Ammon's horn (tissue), 1 donor: ENCODE data around the gene CDON.

Source experiments
- DNase-seq: peaks from one replicate; pipeline ENCODE4 v3.0.0-alpha.2; 2016; ENCODE audit warnings: low spot score

The CDON gene

DNA sequence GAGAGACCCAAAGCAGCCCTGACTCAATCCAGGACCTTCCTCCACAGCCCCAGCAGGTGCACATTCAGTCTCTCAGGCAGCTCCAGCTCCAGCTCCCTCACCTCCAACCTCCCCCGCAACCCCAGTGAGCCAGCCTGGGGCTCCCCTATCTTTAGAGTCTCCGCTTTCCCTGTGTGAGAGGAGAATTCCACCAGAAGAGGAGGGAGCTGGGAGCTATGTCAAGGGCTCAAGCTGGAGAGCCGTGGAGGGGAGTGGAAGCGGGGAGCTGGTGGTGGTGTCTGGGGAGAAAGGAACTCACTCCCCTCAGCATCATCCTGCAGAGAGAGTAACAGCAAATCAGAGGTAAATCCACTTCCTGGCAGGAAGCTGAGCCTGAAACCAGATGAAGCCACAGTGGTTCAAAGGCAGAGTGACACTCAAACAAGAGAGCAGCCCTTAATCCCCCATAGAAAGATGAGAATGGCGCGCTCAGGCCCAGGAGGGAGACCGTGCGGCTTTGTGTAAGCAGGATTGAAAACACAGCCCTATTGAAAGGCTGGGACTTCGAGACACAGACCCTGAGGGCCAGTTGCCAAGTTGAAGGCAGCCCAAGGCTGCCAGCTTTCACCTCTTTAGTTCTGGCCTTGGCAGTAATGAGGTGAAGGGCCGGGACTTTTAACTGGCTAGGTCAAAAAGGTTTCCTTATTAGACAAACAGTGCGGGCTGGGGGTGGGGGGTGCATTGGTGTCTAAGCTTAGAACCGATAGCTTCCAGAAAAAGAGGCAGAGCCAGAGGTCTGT lies 21.4 kb upstream of the CDON start:
- DNase-seq, result no peak

DNA sequence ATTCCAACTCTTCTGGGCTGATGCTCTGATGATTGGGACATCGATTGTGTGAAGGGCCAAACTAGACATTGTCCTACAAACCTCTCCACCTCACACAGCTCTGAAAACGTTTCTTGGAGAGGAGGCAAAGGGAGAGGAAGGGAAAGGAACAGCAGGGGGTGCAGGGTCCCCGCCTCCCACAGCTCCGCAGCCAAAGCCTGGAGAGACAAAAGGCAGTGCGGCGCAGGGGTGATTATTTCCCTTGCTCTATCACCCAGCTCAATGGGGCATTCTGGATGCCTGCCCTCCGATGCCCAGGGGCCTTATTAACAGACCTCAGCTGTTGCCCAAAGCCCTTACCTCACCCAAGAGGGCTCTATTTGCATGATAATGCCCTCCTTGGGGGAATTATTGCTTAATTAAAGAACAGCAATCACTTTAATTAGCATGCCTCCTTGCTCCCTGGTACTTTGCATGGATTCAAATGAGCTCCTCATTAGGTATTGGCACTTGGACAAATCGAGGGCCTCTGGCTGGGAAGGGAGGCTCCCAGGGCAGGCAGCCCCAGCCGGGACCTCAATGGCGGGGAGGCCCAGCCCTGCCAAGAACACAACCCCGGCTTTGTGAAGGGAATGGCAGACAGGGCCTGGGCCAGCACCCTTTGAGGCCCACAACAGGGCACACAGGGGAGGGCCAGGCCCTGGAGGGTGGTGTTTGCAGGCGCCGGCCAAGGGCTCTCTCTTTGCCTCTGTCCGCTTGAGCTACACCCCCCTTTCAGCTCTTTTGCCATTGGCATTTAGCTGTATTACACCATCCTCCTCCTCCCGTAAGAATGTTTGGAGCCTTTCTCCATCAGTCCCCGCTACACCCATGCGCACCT lies 19.8 kb upstream of the CDON start:
- DNase-seq, result peak; percentile 79

DNA sequence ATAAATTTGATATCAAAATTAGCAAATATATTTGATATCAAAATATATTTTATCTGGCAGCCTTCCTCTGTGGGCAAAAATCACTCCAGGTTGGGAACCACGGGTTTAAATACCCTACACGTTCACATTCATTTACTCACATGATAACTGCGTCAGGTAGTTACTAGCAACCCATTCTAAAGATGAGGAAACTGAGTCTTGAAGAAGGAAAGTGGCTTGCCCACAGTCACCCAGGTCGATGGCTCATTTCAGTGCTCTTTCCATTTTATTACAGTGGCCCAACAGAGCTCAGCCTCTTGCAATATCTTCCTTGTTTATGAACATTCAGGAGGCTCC lies 19.2 kb upstream of the CDON start:
- no peak for DNase-seq

DNA sequence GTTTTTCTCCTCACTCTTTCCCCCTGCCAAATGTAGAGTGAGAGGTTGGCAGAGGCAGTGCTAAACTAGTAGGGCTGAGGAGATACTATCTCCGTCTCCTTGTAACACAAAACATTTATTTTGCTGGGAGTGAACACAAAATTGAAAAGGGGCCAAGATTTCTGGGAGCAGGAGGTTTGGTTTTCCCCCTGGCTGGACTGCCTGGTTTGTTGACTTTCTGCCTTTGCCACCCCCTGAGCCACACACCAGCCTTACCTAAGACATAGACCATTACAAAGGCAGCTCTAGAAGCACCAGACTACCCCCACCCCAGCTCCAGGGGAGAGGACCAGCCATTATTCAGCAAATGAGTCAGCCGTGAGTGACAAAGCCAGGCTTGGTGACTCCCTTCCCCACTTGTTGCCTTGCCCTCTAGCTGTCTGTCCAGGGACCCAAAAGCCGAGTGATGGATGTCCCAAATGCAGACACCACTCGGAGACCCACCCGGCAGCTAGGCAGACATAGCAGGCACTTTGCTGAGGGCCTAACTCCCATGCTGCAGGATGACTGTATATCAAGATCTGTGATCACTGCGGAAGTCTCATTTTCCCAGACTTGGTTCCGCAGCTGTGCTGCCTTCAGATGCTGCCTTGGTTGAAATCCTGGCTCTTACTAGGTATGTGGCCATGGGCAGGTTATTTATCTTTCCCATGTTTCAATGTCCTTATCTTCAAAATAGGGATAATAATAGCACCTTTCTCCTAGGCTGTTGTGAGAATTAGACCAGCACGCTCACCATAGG lies 17.7 kb upstream of the CDON start:
- DNase-seq, result no peak

DNA sequence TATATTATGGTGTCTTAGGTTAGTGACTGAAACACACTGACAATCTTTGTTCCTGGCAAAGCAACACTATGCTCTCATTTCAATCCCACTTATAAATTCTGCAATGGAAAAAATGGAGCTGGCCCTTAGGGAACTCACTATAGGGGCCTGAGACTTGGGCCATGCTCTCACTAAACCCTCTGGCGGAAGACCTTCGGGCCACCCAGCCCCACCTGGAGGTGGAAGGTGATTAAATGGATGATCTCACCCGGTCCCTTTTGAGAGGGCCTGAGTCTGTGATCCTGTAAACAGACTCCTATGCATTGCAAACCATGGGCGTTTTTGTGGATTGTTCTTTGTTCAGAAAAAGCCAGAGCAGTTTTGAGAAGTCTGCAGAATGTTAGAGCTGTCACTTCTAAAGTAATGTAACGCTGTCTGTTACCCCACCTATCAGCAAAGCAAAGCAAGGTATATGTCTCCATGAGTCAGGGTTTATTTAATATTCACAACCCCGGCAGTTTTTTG lies 17.0 kb upstream of the CDON start:
- DNase-seq, result no peak

DNA sequence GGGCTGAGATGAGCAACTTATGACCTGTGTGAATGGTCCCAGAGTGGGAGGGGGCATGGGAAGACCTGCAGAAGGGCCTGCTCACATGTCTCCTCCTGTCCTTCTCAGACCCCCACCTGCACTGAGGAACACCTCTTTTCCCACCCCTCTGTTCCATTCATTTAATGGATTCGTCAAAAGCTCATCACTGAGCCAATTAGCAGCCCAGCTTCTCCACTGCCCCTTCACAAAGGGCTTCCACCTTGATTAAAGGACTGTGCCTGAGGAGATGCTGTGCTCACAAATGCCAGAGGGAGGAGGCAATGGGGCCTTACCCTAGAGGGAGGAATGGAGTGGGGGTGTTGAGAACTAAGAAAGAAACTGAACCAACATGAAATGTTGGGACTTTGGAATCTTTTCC lies 14.0 kb upstream of the CDON start:
- no peak for DNase-seq

DNA sequence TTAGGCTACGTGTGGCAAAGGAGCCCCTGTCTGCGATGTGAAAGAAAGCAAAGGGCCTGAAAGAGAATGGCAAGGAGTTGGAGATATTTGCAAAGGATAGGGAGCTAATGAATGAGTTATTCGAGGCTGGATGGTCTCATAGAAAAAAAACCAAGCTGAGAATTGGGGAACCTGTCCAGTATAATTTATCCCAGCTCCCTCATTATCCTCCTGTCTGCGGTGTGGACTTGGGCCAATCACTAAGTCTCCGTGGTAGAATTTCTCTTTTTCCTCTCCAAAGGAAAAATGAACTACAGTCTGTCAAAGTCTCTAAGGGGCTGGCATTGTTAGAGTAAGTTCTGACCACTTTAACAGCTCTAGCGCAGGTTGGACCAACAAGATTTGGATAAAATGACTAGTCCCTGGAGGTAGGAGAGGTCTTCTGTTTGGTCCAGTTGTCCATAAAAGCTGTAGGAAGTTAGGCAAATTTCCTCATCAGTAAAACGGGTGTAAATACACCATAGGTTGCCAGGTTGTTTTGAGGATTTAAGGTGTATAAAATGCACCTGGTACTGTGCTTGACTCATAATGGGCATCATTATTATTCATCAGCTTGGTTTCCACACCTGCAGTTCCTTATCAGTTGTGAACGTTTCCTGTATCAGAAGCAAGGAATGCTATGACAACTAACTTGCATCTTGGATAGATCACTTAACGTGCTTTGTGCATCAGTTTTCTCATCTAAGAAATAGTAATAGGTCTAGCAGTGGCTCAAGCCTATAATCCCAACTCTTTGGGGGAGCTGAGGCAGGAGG lies 10.3 kb upstream of the CDON start:
- DNase-seq, result no peak

DNA sequence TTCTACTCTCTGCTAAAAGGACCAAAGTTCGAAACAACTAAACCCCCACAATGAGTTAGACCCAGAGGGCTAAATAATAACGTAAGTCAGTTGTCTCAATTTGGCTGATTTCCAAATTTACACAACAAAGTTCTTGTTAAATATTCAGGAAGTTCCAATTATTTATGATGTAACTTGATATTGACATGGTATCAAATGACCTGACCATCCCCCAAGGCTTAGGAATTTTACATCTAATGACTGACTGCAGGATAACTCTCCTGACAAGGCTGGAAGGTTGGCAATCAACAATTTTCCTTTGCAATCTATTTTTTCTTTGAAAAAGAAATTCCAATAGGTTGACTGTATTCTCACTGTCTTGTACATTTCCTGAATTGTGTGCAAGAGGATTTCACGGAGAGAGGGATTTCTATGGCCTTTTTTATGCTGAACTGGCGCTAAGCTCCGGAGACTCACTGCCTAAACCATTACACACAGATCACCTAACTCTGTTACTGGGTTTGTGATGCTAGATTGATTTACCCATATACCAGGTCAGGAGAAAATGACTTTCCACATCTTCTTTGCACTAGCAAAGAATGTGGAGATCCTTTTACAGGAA lies 9.6 kb upstream of the CDON start:
- no peak for DNase-seq

DNA sequence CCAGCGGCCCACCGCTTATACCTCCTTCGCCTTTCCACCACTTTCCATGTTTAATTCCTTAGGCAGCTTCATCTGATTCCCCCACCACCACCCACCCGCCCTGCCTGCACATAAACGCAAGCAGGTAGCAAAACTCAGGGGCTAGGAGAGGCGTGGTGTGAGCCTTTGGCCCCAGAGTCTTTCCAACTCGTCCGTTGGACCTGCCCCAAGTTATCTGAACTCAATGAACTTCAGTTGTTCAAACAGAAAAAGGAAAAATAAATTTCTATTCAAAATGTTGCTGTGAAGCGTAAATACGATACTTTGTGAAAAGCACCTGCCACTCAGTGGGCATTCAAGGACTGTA lies 814 bp upstream of the CDON start:
- no peak for DNase-seq

DNA sequence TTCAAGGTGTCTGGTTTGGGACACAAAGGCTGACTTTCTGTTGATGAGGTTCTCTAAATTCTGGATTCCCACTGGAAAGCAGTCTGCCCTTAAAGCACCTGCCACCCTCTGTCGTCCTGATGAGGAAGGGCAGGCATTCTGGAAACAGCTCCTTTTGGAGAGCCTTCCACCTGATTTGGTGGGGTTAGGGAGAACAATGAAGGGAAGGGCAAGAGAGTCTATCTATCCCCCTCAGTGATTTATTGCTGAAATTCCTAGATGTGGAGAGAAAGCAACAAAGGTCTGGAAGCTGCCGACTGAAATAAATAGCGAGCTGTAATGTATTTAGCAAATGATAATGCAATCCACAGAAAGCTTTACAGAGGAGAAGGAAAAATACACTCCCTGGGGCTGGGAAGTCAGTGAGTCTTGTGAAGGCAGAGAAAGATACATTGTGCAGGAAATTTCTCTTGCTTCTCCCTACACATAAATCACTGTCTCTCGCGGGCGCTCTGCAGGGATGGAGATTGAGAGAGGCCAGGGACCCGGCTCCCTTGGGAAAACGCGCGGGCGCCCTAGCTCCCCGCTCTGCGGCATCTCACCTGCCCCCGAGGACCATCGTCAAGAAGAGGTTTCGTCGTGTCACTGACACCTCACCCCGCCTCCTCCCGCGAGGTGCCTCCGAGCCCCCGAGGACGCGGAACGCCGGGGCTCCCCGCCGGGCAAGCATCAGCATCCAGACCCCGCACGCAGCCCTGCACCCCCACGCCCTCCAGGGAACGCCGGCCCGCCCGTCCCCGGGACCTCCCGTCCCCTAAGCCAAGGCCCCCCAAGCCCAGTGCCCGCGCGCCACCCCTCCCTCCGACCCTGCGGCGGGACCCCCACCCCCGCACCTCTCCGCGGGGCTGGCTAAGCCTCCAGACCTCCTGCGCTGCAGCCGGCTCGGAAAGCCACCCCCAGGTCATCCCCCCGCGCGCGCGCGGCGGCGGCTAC lies 673 bp downstream of the CDON start:
- peak; percentile 42 for DNase-seq

DNA sequence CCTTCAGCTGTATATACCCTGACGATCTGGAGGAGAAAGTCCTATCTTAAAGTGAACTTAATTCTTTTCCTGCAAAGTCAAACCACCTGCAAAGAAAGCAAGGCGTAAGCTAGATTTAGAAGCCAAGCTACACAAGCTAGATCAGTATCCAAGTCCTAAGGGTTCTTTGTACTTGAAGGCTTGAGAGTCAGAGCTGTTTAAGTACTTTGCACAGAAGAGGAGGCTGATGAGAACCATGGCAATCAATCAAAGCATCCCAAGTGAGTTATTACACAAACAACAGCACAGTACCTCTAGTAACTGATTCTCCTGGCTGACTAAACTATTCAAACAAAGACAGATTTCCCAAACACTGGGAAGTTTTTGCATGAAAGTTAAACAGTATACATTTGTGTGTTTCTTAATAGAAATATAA lies 1.9 kb downstream of the CDON start:
- no peak for DNase-seq

DNA sequence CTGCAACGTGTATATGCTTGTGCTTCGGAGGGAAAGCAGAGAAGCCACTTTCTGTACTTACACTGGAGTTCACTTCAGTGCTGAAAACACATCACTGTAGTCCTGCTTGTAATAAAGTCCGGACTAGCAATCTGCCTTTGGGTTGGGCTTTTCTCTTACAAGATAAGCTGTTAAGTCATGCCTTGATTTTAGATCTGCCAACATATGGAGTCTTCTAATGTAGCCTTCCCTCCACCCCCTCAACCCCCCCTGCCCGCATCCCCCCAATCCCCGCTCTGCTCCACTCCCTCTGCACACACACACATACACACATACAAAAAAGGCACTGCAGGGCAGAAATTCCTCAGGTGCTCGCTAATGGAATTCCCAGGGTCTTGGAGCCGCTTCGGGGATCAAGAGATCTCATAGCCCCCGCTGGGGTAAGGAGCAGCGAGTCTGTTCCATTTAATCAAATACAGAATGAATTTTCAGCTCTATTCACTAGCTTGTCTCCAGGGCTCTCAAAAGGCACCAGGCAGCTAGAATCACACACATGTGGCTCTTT lies 3.4 kb downstream of the CDON start:
- peak; percentile 9 for DNase-seq

DNA sequence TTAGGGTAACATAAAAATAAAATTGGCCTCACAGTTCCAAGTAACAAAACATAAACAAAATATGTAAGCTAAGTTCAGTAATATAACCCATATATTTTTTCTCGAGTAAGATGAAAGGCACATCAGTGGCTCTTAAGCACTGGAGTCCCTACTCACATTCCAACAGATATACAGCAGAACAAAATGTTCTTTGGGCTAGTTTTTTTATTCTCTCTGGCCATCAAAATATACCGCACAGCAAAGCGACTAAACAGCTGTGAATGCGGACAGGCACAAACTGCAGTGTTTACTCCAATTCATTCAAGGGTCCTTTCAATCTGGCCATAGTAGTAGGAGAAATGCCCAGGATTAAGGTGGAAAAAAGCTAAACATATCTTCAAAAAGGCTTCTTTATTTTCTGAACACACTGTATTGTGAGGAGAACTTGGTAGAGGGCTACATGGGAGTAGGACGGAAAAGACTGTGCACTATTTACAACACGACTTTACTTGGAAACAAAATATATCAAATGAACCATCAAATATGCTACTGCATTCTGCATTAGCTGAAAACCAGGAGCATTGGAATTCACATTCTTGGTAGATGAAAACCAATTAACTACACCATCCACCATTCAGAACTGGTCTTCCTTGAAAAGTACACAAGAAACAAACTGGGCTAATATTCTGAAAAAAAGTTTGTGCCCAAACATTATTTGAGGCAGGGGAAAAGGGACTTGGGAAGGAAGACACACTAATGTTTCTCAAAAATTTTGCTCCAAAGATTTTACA lies 4.4 kb downstream of the CDON start:
- DNase-seq, result no peak

DNA sequence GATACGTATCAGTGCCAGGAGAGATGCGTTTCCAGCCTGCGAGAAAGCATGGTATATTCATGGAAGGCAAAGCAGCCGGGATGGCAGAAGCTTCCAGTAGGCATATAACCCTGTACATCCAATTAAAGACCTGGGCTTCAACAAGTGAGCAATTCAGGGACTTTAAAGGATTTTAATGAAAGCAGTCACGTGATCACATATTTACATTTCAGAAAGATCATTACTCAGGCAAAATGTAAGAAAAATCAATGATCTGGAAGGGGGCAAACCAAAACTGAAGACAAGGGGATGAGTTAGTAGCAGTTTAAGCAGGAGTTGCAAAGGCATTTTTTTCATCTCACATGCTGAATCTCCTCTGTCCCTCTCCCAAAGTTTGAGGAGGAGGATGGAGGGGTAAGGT lies 7.8 kb downstream of the CDON start:
- DNase-seq, result no peak

DNA sequence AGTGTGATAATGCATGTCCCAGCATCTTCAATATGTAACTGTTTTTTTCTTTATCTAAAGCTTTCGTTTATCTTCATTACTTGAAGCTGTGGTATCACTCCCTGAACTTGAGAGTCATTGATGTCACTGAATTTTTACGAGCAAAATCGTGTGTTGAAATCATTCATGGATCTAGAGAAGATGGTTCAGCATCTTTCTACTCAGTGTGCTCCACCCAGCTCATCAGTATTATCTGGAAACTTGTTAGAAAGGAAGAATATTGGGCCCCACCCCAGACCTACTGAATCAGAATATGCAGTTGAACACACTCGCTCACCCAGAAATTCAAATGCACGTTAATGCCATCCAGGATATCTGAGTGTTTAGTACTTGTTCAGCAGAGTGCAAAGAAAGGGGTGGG lies 8.3 kb downstream of the CDON start:
- no peak for DNase-seq

DNA sequence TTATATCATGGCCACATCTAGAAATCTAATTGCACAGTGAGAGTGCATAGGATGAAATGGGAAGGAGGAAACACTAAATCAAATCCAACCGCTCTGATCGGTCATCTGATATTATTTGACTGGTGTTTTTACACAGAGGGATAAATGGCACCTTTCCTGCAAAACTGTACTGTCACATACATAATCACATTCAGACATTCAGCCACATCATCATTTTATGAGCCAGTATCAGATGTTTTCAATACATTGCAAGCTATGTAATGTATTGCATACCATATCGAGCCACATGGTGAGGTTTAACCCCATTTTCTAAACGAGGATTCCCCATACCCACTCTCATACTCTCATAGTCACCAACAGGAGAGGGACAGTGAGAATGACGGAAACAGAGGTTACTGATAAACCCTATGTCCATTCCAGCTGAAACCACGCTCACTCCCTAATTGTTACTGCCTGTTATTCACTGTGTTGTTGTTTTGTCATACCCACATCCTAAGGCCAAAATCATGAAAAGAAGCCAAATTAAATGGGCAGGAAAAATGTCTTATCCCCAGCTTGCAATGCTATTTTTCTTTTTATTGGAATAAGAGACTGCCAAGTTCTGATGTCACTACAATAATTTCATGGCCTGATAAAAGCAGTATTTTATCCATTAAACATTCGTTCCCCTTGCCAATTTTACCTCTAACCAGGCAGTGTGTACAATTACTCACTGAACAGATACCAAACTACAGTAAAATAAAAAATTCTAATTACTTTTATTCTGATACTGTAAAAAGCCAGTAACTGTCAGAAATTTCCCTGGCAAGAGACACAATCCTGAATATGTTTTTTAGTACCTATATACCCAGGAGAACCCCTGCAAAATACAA lies 9.0 kb downstream of the CDON start:
- no peak for DNase-seq

DNA sequence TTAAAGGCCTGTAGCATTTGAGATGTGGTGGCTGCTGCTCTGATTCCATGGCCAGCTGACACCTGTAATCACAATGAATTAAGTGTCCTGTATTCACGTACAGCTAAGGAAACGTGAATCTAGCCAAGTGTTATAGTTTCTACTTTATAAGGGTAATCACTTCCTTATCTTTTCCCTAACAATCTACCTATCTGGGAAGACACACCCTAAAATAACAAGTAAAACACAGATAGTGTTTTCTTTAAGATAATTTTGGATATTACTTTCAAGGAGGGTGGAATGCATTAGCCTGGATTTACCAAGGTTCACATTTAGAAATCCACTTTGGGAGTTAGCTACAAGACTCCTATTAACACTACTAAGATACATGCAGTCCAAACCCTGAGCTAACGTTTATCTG lies 11.5 kb downstream of the CDON start:
- DNase-seq, result no peak

DNA sequence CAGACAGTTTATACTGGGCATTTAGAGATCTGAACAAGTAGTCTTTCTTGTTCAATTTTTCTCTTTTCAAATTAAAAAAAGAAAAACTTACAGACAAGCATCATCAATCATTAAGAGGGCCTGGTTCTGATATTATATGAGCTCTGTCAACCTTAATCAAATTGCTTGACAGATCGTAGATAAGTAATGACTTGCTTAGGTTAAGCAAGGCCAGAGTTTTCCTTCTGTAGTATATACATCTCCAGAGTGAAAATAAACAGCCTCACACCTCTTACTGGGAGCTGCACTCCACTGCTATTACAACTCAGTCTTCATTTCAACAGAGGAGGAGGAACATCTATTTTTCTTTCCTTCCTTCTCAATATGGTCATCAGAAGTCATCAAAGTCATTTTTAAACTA lies 13.5 kb downstream of the CDON start:
- no peak for DNase-seq
